HCT116 (cell line): ENCODE data around the gene SLC6A7. TPM values are rescaled to one million over a fixed set of nuclear protein-coding genes. Genes with fewer than 3 reads are reported as not detected.

Source experiments
- ATAC-seq: fragments of 200-7000 bp; cut with Tn5 transposase; 2 replicates; pipeline ENCODE4 v1.9.1; 2020; ENCODE audit warnings: mild to moderate bottlenecking, moderate library complexity
- BruUV-seq: library from RNA; stranded (reverse); fragments of 400-500 nt; replicated peaks from 2 replicates; lab custom pipeline; 2021; lab: Mats Ljungman, UMichigan
- CTCF ChIA-PET: fragments of 300-600 bp; sonication (Branson Sonifier 250); formaldehyde crosslinking; loops from one replicate; lab custom pipeline; 2021; ENCODE audit warnings: antibody characterized with exemption; lab: Charles Lee
- POLR2A ChIA-PET: fragments of 300-600, 350-600 bp; sonication (Branson Sonifier 250); formaldehyde crosslinking; loops from one replicate; lab custom pipeline; 2021; ENCODE audit warnings: antibody characterized with exemption; lab: Charles Lee
- RAD21 ChIA-PET, 2 experiments: fragments of 300-600 bp; sonication (Branson Sonifier 250); formaldehyde crosslinking; loops; one replicate each; lab custom pipeline; 2023; ENCODE audit warnings: low total read pairs in 2 of 2; ENCODE audit not compliant: uncharacterized antibody in 2 of 2, unreplicated experiment in 2 of 2, low non-redundant PET in 1 of 2; lab: Charles Lee
- DNase-seq: peaks from one replicate; pipeline ENCODE4 v3.0.0-alpha.2; 2010; ENCODE audit warnings: low read depth, low spot score
- H2AFZ ChIP-seq: fragments of 200-600 bp; shearing (Covaris generic), sonication (generic); 2 replicates; pipeline ENCODE4 v1.6.1; 2017; ENCODE audit warnings: low read depth, mixed run types, mixed read lengths, antibody characterized with exemption, low read length; ENCODE audit not compliant: poor library complexity, severe bottlenecking
- H3K27ac ChIP-seq: 2 replicates; pipeline ENCODE4 v1.5.1; 2012; ENCODE audit warnings: low read depth, low read length
- H3K27me3 ChIP-seq: fragments of 200-600 bp; sonication (generic); 2 replicates; pipeline ENCODE4 v1.6.1; 2016; ENCODE audit warnings: mixed run types, low read length, mixed read lengths; ENCODE audit not compliant: insufficient read depth
- H3K36me3 ChIP-seq, 2 experiments: fragments of 200-500 bp in 1 of 2; fragments of 200-600 bp in 1 of 2; sonication (Bioruptor generic) in 1 of 2; sonication (generic) in 1 of 2; 2 replicates each; pipeline versions ENCODE4 v1.5.1 to v1.6.1; 2014 to 2016; ENCODE audit warnings: low read length in 2 of 2, inconsistent platforms in 1 of 2, mixed read lengths in 1 of 2, mixed run types in 1 of 2; ENCODE audit not compliant: insufficient read depth in 2 of 2, control insufficient read depth in 1 of 2
- H3K4me1 ChIP-seq, 2 experiments: fragments of 200-600 bp in 1 of 2; sonication (generic) in 1 of 2; 2 replicates each; pipeline versions ENCODE4 v1.5.1 to v1.6.1; 2012 to 2017; ENCODE audit warnings: low read length in 2 of 2, inconsistent platforms in 1 of 2, mild to moderate bottlenecking in 1 of 2, mixed read lengths in 1 of 2, mixed run types in 1 of 2, moderate library complexity in 1 of 2; ENCODE audit not compliant: insufficient read depth in 2 of 2, control insufficient read depth in 1 of 2
- H3K4me2 ChIP-seq: fragments of 200-600 bp; sonication (generic); 2 replicates; pipeline ENCODE4 v1.6.1; 2017; ENCODE audit warnings: mixed run types, low read length, mixed read lengths
- H3K4me3 ChIP-seq, 2 experiments: fragments of 200-600 bp in 1 of 2; sonication (generic) in 1 of 2; replicated peaks in 1 of 2; 2 replicates each; pipeline ENCODE4 v1.5.1; 2011 to 2016; ENCODE audit warnings: low read length in 2 of 2, control low read depth in 1 of 2, low read depth in 1 of 2, mild to moderate bottlenecking in 1 of 2, mixed read lengths in 1 of 2, mixed run types in 1 of 2
- H3K79me2 ChIP-seq: fragments of 200-600 bp; sonication (generic); 2 replicates; pipeline ENCODE4 v1.6.1; 2017; ENCODE audit warnings: mild to moderate bottlenecking, mixed run types, low read length, moderate library complexity, mixed read lengths; ENCODE audit not compliant: insufficient read depth
- H3K9ac ChIP-seq: fragments of 200-600 bp; sonication (generic); 2 replicates; pipeline ENCODE4 v1.6.1; 2016; ENCODE audit warnings: low read length, mixed read lengths
- H3K9me2 ChIP-seq: fragments of 200-600 bp; sonication (generic), shearing (Covaris generic); 2 replicates; pipeline ENCODE4 v1.6.1; 2017; ENCODE audit warnings: mixed run types, mild to moderate bottlenecking, moderate library complexity; ENCODE audit not compliant: insufficient read depth
- H3K9me3 ChIP-seq, 2 experiments: fragments of 200-500 bp in 1 of 2; fragments of 200-600 bp in 1 of 2; sonication (Bioruptor generic) in 1 of 2; sonication (generic) in 1 of 2; 2 replicates each; pipeline ENCODE4 v1.6.1; 2014 to 2017; ENCODE audit warnings: low read length in 2 of 2, mixed read lengths in 2 of 2, inconsistent platforms in 1 of 2, low read depth in 1 of 2, mild to moderate bottlenecking in 1 of 2, mixed run types in 1 of 2, moderate library complexity in 1 of 2; ENCODE audit not compliant: control insufficient read depth in 1 of 2, insufficient read depth in 1 of 2
- H4K20me1 ChIP-seq: fragments of 200-600 bp; sonication (generic), shearing (Covaris generic); 2 replicates; pipeline ENCODE4 v1.6.1; 2017; ENCODE audit warnings: mixed run types, mild to moderate bottlenecking, moderate library complexity; ENCODE audit not compliant: insufficient read depth
- ATF3 ChIP-seq: IDR thresholded peaks from 2 replicates; pipeline ENCODE4 v1.6.1; 2012
- CBX3 ChIP-seq: IDR thresholded peaks from 2 replicates; pipeline ENCODE4 v1.6.1; 2012; ENCODE audit warnings: low read depth
- CEBPB ChIP-seq: IDR thresholded peaks from 2 replicates; pipeline ENCODE4 v1.6.1; 2012; ENCODE audit warnings: low read depth
- EZH2 ChIP-seq: fragments of 200-600 bp; sonication (generic); IDR thresholded peaks from 2 replicates; pipeline ENCODE4 v1.6.1; 2017; ENCODE audit warnings: antibody characterized with exemption, mixed run types
- FOSL1 ChIP-seq: IDR thresholded peaks from 2 replicates; pipeline ENCODE4 v1.6.1; 2012; ENCODE audit warnings: low read depth
- JUND ChIP-seq: IDR thresholded peaks from 2 replicates; pipeline ENCODE4 v1.6.1; 2012
- POLR2A ChIP-seq: IDR thresholded peaks from 2 replicates; pipeline ENCODE4 v1.7.0; 2011; ENCODE audit warnings: borderline replicate concordance; ENCODE audit not compliant: insufficient read depth, insufficient read length; ENCODE audit errors: extremely low read depth
- POLR2AphosphoS5 ChIP-seq: IDR thresholded peaks from 2 replicates; pipeline ENCODE4 v1.6.1; 2011; ENCODE audit warnings: mild to moderate bottlenecking, low read depth, low read length, moderate library complexity
- RAD21 ChIP-seq: IDR thresholded peaks from 2 replicates; pipeline ENCODE4 v1.6.1; 2012; ENCODE audit warnings: low read depth, mild to moderate bottlenecking
- REST ChIP-seq: IDR thresholded peaks from 2 replicates; pipeline ENCODE4 v1.6.1; 2012; ENCODE audit warnings: low read depth
- SIN3A ChIP-seq: IDR thresholded peaks from 2 replicates; pipeline ENCODE4 v1.6.1; 2012; ENCODE audit warnings: low read depth
- SP1 ChIP-seq: IDR thresholded peaks from 2 replicates; pipeline ENCODE4 v1.6.1; 2012; ENCODE audit warnings: low read depth
- SRF ChIP-seq: IDR thresholded peaks from 2 replicates; pipeline ENCODE4 v1.6.1; 2012; ENCODE audit warnings: low read depth
- TCF7L2 ChIP-seq: IDR thresholded peaks from 2 replicates; pipeline ENCODE4 v1.7.0; 2011; ENCODE audit warnings: borderline replicate concordance, inconsistent platforms; ENCODE audit not compliant: insufficient read depth, insufficient read length; ENCODE audit errors: extremely low read depth
- YY1 ChIP-seq: IDR thresholded peaks from 2 replicates; pipeline ENCODE4 v1.6.1; 2011; ENCODE audit warnings: low read length, low read depth, moderate library complexity, mild to moderate bottlenecking; ENCODE audit not compliant: insufficient replicate concordance; ENCODE audit errors: extremely low read depth
- ZFX ChIP-seq: fragments of 450-650 bp; IDR thresholded peaks from 2 replicates; pipeline ENCODE4 v1.6.1; 2017
- ZNF274 ChIP-seq: fragments of 200-500 bp; sonication (Bioruptor generic); IDR thresholded peaks from 2 replicates; pipeline ENCODE4 v1.6.1; 2014; ENCODE audit warnings: mild to moderate bottlenecking, low read depth, low read length, inconsistent platforms
- intact Hi-C: fragments of 100-400 bp; cut with micrococcal nuclease; formaldehyde crosslinking; loops from 2 replicates; pipeline ENCODE4 v1.10.0; 2022
- total RNA-seq: library from RNA; stranded (reverse); gene quantifications from one replicate; pipeline ENCODE4 v1.2.1, GENCODE V29; 2021; ENCODE audit not compliant: unreplicated experiment
- TF ChIP-seq, protein P1 (sequence below): IDR thresholded peaks from 2 replicates; pipeline ENCODE4 v1.6.1; 2011; ENCODE audit warnings: mild to moderate bottlenecking, low read length, moderate library complexity; ENCODE audit not compliant: insufficient replicate concordance; ENCODE audit errors: extremely low read depth
- TF ChIP-seq, protein P2 (sequence below), 3 experiments: fragments of 200-600 bp in 1 of 3; sonication (generic) in 1 of 3; IDR thresholded peaks in 2 of 3; conservative IDR thresholded peaks in 1 of 3; 2 replicates each; pipeline ENCODE4 v1.5.1; 2012 to 2017; ENCODE audit warnings: low read depth in 2 of 3, low read length in 2 of 3, antibody characterized with exemption in 1 of 3, borderline replicate concordance in 1 of 3, control low read depth in 1 of 3, mild to moderate bottlenecking in 1 of 3, mixed read lengths in 1 of 3, mixed run types in 1 of 3, moderate library complexity in 1 of 3; ENCODE audit not compliant: insufficient read depth in 1 of 3
- TF ChIP-seq, protein P3 (sequence below): IDR thresholded peaks from 2 replicates; pipeline ENCODE4 v1.6.1; 2012

SLC6A7 gene
- total RNA-seq, 1 experiment from 2014 or later, result not detected

DNA sequence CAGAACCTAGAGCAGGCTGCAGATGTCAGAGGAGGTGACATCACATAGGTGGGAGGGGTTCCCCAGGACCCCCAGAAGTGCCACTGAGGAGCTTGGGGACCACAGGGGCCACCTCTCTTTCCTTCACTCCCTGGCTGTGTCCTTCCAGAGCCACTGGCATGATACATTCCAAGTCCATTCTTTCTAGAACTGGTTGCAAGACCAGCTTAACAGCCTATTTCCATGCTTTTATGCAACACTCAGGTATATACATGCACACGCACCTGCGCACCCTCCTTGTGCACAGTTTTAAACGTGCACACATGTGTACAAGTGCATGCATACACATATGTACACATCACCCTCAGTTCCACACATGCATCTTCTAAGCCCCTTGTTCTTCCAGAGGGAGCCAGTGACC lies 39.7 kb downstream of the SLC6A7 start:
- Histone ChIP-seq H3K9me2 (no peaks in the 10 kb centered on the region), H3K4me2 (no peak overlapping the region), H3K36me3 (no peaks in the 10 kb centered on the region), H3K9me3 (no peaks in the 10 kb centered on the region), H3K27me3 (no peaks in the 10 kb centered on the region), H3K4me1 (no peaks in the 10 kb centered on the region), H2AFZ (no peak overlapping the region), H3K27ac (no peak overlapping the region), H3K4me3 (no peak overlapping the region), H3K9ac (no peak overlapping the region), H4K20me1 (no peaks in the 10 kb centered on the region), H3K79me2 (no peaks in the 10 kb centered on the region)
- TF ChIP-seq, protein P1, sequence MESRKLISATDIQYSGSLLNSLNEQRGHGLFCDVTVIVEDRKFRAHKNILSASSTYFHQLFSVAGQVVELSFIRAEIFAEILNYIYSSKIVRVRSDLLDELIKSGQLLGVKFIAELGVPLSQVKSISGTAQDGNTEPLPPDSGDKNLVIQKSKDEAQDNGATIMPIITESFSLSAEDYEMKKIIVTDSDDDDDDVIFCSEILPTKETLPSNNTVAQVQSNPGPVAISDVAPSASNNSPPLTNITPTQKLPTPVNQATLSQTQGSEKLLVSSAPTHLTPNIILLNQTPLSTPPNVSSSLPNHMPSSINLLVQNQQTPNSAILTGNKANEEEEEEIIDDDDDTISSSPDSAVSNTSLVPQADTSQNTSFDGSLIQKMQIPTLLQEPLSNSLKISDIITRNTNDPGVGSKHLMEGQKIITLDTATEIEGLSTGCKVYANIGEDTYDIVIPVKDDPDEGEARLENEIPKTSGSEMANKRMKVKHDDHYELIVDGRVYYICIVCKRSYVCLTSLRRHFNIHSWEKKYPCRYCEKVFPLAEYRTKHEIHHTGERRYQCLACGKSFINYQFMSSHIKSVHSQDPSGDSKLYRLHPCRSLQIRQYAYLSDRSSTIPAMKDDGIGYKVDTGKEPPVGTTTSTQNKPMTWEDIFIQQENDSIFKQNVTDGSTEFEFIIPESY, result no peak
- TF ChIP-seq RAD21, result no peak
- TF ChIP-seq ATF3, result no peak
- no peak for TF ChIP-seq ZNF274
- no peak for TF ChIP-seq SIN3A
- no peak for TF ChIP-seq ZFX
- TF ChIP-seq FOSL1, result no peak
- no peak for TF ChIP-seq TCF7L2
- TF ChIP-seq REST, result no peak
- no peak for TF ChIP-seq CBX3
- no peak for TF ChIP-seq JUND
- TF ChIP-seq SRF, result no peak
- TF ChIP-seq CEBPB, result no peak
- TF ChIP-seq, protein P2, sequence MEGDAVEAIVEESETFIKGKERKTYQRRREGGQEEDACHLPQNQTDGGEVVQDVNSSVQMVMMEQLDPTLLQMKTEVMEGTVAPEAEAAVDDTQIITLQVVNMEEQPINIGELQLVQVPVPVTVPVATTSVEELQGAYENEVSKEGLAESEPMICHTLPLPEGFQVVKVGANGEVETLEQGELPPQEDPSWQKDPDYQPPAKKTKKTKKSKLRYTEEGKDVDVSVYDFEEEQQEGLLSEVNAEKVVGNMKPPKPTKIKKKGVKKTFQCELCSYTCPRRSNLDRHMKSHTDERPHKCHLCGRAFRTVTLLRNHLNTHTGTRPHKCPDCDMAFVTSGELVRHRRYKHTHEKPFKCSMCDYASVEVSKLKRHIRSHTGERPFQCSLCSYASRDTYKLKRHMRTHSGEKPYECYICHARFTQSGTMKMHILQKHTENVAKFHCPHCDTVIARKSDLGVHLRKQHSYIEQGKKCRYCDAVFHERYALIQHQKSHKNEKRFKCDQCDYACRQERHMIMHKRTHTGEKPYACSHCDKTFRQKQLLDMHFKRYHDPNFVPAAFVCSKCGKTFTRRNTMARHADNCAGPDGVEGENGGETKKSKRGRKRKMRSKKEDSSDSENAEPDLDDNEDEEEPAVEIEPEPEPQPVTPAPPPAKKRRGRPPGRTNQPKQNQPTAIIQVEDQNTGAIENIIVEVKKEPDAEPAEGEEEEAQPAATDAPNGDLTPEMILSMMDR (IDR thresholded peaks at IDR 0.05 in 2 of 3, conservative IDR thresholded peaks at IDR 0.05 in 1 of 3; ENCODE audit: borderline replicate concordance in 1 of 3, insufficient read depth in 1 of 3, low read depth in 2 of 3, low read length in 2 of 3), result no peak
- TF ChIP-seq YY1, result no peak
- no peak for TF ChIP-seq EZH2
- TF ChIP-seq SP1, result no peak
- TF ChIP-seq, protein P3, sequence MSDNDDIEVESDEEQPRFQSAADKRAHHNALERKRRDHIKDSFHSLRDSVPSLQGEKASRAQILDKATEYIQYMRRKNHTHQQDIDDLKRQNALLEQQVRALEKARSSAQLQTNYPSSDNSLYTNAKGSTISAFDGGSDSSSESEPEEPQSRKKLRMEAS, result no peak
- TF ChIP-seq POLR2A, result no peak
- no peak for TF ChIP-seq POLR2AphosphoS5
- ChIA-PET CTCF (no interaction called here), POLR2A (no interaction called here), RAD21 (no interaction called here)
- DNase-seq (no peak), ATAC-seq (no peak)
- intact Hi-C loops, result no loop called here
- no TSS peak for BruUV-seq
